HG03571 (cell line): ENCODE measurements around the gene ANP32B.

Source experiments
- ATAC-seq: cut with Tn5 transposase; IDR thresholded peaks from one replicate; pipeline ENCODE4 v1.9.1; 2021; ENCODE audit not compliant: unreplicated experiment

Gene ANP32B

DNA sequence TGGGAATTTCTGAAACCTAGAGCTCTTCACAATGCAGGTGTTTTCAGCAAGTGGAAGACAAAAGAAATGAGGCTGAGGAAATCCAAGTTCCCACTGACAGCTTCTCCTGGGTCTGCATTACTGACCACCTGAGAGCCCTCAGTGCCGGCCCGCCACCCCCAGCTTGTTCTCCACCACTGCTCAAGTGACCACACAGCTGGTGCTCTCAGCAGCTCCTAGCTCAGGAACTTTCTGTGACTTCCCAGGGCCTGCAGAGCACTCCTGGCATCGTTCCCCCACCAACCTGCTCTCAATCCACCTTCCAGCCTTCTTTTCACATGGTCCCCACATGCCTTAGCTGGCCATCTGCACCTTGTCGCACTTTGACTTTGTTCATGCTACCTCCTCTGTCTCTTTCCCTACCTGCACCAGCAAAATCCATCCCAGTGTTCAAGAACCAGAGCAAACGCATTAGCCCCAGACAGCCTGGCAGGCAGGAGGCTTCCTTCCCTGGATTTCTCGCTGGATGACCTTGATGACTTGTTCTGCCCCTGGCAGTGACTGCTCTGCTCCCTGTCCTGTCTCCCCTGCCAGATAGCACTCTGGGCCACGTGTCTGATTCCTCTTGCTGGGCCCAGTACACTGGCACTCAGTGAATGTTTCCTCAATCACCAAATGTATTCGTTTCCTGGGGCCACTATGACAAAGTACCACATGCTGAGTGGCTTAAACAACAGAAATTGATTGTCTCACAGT lies 38.3 kb downstream of the ANP32B start:
- no peak for ATAC-seq

DNA sequence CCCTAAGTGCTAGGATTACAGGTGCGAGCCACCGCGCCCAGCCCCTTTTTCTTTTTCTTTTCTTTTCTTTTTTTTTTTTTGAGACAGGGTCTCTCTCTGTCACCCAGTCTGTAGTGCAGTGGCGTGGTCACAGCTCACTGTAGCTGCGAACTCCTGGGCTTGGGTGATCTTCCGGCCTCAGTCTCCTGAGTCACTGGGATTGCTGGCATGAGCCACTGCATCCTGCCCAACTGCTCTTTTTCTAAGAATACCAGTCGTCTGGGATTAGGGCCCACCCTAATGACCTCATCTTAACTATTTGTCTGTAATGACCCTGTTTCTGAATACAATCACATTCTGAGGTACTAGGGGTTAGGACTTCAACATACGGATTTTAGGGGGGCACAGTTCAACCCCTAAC lies 39.3 kb downstream of the ANP32B start:
- ATAC-seq: no peak

DNA sequence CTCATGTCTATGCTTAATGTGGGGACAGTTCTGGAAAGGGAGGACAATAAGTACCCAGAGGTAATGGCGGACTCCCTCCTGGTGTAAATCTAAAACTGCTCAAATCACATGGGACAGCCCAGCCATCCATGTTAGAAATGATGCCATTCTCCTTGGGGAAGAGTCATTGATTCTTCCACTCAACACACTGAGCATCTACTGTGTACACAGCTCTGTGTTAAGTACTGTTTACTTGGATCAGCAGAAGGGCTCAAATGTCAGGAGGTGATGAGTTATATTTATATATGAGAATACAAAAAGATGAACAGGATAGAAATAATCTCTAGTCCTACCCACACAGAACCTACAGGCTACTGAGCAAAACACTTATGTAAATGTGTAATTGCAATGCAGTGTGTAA lies 41.6 kb downstream of the ANP32B start:
- ATAC-seq: no peak

GRCh38 chr9:98031169-98031568 lies 48.0 kb downstream of the ANP32B start:
- no peak for ATAC-seq

DNA sequence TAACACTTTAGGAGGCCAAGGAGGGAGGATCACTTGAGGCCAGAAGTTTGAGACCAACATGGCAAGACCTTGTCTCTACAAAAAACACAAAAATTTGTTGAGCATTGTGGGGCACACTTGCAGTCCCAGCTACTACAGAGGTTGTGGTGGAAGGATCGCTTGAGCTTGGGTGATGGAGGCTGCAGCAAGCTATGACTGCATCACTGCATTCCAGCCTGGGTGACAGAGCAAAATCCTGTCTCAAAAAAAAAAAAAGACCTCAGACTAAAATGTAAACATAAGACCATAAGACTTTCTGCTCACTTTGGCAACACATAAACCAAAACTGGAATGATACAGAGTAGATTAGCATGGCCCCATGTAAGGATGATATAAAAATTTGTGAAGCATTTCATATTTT lies 48.8 kb downstream of the ANP32B start:
- no peak for ATAC-seq

DNA sequence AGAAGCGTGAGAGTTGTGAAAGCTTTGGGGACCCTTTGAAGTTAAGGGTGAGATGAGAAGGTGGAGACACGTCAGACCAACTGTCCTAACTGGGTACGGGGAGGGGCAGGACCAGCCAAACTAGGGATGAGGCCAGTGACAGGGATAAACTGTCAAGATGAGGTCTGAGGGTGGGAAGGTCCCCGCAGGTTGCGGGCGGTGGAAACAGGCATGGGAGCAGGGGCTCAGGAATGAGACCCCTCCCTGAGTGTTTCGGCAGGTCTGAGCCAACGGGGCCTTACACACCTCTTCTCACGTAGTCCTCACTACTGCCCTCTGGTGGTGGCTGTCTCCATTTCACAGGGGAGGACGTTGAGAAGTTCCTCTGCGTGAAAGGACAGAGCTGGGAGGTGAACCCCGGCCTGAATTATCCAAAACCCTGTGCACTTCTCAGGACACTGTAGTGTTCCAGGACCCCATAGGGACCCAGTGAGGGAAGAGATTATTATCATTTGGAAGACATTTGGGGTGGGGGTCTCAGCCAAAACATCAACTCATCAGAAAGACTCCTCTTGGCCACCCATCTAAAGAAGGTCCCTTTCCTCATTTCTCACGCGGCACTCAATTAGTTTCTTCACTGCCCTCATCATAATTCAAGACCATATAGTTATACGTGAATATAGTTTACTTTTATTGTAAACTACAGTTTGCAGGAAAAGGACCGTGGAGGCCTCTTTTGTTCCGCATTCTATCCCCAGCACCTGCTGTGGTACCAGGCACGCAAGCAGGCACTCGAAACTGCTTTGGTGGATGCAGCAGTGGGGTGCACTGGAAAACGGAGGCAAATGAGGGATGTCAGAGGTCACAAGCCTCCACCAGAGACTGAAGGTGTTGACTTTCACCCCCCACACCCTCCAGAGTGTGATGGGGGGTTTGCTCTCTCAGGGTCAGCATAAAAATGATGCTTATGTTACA lies 51.7 kb downstream of the ANP32B start:
- ATAC-seq: peak; percentile 34

- ATAC-seq: no peak
These were observed 54.2 kb downstream of the ANP32B start for GRCh38 chr9:98037357-98037756.

DNA sequence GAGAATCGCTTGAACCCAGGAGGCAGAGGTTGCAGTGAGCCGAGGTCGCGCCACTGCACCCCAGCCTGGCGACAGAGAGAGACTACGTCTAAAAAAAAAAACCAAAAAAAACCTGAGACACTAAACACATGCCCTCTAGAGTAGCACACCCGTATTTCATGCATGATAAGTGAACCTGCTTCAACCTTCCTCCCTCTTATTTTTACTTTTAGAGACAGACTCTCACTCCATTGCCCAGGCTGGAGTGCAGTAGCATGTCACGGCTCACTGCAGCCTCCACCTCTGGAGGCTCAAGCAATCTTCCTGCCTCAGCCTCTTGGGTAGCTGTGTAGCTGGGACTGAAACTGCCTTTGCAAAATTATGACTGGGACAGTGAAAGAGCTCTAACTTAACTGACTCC lies 55.8 kb downstream of the ANP32B start:
- peak; percentile 30 for ATAC-seq

GRCh38 chr9:98039607-98040017 lies 56.5 kb downstream of the ANP32B start:
- no peak for ATAC-seq

- ATAC-seq: no peak
These were observed 57.1 kb downstream of the ANP32B start for GRCh38 chr9:98040212-98040611.

GRCh38 chr9:98043915-98044314 lies 60.8 kb downstream of the ANP32B start:
- no peak for ATAC-seq

- peak; percentile 90 for ATAC-seq
These were observed 62.4 kb downstream of the ANP32B start for GRCh38 chr9:98045234-98046179.

DNA sequence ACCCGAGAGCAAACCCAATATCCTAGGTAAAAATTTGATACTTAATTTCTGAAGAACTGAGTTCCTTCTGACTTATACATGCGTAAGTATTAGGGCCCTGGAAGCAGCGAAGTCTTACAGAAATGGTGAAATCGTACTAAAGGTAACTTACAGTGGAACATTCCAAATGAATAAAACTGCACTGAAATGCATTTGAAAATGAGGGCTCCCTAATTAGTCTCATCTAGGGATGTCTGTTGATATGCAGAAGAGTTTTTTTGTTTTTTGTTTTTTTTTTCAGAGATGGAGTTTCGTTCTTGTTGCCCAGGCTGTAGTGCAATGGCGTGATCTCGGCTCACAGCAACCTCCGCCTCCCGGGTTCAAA lies 63.0 kb downstream of the ANP32B start:
- ATAC-seq: no peak

GRCh38 chr9:98047002-98047401 lies 63.9 kb downstream of the ANP32B start:
- no peak for ATAC-seq

DNA sequence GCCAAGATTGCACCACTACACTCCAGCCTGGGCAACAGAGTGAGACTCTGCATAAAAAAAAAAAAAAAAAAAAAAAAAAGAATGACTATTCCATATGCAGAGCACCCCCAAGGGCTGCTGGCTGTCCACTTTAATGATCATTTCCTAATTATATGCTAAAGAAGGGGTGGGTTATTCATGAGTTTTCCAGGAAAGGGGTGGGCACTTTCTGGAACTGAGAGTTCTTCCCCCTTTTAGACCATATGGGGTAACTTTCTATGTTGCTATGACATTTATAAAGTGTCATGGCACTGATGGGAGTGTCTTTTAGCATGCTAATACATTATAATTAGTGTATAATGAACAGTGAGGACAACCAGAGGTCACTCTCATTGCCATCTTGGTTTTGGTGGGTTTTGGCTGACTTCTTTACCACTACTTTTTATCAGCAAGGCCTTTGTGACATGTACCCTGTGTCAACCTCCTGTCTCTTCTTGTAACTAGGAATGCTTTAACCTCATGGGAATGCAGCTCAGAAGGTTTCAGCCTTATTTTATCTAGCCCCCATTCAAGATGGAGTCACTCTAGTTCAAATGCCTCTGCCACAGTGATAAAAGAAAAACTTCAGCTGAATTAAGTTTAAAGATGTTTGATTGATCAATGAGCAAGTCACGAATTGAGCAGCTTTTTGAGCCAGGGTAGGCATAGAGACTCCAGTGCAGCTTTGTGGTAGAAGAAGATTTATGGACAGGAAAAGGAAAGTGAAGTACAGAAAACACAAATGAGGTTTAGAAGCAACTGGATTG lies 66.3 kb downstream of the ANP32B start:
- ATAC-seq: no peak

DNA sequence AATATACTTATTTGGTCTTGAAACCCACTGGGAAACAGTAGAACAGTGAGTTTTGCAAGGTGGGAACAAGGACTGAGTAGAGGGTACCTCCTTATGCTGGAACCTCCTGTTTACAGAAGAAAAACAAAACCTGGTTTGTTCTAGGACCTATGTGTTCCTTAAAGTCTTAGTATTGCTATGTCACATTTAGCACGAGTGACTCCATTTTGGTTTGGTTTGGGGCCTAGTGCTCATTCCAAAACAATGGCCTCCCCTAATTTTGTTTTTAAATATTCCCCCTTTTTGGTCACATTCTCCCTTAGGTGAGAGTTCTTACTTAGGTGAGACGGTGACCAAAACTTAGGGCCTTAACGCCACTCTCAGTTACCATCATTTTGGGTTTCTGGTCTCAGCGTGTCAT lies 67.2 kb downstream of the ANP32B start:
- no peak for ATAC-seq

DNA sequence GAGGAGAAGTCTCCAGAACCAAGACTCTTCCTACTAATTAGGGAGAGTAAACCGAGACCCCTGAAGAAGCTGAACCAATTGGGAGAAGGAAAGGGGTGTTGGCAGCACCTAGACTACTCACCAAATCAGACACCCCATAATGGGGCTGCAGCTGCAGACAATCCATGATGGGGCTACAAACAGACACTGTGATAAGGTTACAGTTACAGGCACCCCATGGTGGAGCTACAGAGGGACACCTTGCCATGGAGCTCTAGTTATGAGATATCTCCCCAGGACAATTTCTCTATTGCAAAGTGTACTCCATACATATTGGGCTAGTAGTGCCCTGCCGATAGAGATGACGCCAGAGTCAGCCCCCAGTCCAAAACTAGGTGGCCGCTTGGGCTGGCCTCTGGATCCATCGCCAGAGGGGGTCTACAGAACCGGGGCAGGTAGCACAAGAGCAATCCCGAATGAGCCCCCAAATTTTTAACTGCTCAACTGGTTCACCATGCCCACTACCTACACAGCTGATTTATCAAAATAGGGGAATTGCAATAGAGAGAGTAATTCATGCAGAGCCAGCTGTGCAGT lies 71.3 kb downstream of the ANP32B start:
- no peak for ATAC-seq

DNA sequence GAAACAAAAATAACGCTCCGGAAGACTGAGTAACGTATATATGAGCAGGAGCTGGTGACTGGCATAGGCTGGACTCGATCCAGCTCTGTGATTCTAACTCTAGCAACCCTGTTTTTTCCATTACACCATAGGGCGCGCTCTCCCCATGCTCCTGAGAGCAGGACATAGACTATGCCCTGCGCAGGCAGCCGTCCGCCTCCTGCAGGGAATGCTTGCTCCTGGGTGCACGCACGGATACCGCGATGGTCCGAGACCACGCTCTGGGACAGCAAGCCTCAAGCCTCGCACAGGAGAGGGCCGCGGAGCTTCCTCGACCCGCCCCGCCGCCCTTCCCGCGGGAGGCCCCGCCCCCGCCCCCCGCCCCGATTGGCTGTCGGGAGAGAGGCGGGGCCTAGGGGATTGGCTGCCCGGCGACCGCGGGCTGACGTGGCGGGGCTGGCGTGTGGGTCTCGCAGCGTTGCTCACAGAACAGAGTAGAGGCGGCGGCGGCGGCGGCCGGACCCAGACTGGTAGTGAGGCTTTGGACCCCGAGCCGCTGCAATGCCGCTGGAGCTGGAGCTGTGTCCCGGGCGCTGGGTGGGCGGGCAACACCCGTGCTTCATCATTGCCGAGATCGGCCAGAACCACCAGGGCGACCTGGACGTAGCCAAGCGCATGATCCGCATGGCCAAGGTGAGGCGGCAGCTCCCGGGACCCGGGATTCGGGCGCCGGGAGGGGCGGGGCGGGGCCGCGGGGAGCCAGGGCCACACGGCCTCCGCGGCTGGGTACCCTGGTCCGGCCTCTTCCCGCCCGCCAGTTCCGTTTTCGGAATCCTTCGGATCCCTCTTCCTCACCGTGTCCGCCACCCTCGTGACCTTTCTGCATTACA lies 73.4 kb downstream of the ANP32B start, which contains the start of gene NANS:
Gene NANS (plus strand): TSS at position 464 of the 869 bp plus-strand sequence. CDS start 77 bp downstream, at position 541.
- ATAC-seq: peak; percentile 91
